ENCODE measurements around the gene KLHL40.

GRCh38 chr3:42712344-42712648 lies 27.0 kb downstream of the KLHL40 start:
- no peak for TF ChIP-seq CTCF (conservative IDR thresholded peaks at IDR 0.05 in 1 of 2, IDR thresholded peaks at IDR 0.05 in 1 of 2; ENCODE audit: extremely low read depth in 1 of 2, insufficient read depth in 1 of 2, low read depth in 1 of 2, low read length in 2 of 2)
- no peak for TF ChIP-seq EZH2 (IDR thresholded peaks at IDR 0.05; ENCODE audit: borderline replicate concordance, low read length)
